Stimulated activated CD8-positive, alpha-beta memory T cell treated with anti-CD3 and anti-CD28 coated beads, Interleukin-2, amount 100 ng/mL, for 1 hour (primary cell): ENCODE results near the gene CUBN.
"Not testable (repeated sequence)": the region's sequence is repeated elsewhere in the genome, so short reads cannot be mapped to it uniquely, and the experiment has no call there.

ENCODE experiments used
- DNase-seq, 2 donors: peaks; one replicate each; pipeline ENCODE4 v3.0.0-alpha.2; 2020; ENCODE audit warnings: low read depth in 2 of 2

Gene CUBN

DNA sequence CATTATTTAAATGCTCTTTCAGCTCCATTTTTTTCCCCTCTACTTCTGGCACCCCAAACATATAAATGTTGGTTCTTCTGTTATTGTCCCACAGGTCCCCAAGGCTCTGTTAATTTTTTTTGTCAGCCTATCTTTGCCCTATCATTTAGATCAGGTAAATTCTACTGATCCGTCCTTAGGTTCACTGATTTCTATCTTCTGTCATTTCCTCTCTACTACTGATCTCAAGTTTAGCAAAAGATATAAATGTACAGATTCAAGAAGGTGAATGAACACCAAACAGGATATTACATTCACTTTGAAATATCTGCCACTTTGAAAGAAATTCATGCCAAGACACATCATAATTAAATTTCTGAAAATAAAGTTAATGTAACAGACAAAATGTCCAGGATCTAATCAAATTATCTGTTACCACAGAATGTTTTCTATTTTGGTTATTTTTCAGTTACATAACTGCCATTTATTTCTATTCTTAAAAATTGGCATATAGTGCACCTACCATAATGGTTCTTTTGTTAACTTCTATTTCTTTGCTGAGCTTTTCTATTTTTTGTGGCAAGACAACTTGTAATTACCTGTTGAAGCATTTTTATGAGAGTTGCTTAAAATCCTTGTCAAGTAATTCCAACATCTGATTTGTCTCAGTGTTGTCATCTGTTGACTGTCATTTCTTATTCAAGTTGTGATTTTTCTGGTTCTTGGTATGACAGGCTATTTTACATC lies 12.1 kb upstream of the CUBN start:
- no peak for DNase-seq

DNA sequence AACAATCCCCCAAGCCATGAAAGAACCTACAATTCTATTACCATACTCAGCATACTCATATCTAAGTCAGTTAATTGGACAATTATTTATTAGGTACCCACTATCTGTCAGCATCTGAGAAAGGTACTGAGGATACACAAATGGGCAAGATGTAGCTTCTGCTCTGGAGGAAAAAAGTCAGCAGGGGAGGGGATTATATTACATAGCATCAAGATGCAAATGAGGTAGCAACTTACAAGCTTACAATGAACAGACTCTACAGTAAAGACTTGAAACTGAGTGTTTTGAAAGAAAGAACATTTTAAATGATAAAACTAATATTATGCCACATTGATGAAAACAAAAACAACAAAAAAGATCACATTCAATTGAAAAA lies 10.8 kb upstream of the CUBN start:
- no peak for DNase-seq

DNA sequence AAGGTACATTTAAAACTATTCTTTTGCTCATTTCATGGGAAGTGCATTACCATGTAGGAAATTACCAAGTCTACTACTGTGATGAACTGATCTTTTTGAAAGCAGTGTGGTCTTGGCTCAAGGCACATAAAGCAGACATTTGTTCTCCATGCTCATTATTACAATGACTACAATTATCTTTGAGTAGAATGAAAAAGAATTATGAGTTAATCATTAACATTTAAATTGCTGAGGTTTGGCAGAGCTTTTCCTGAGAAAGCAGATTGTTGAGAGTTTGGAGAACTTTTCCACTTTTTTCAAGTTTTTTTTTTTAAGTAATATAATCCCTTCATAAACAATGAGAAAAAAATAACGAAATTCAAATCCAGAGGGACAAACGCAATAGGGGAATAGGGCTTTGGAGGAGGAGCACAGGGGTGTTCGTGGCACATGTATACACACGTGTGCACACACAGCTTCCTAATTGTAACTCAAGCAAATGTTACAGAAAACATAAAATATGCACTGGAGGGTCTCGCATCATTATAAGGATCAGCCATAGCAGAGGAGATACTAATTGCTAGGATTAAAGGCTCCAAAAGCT lies 8.9 kb upstream of the CUBN start:
- no peak for DNase-seq

- no peak for DNase-seq
Measured at GRCh38 chr10:17134737-17135260, 5.2 kb upstream of the CUBN start.

GRCh38 chr10:17134282-17134681 lies 4.7 kb upstream of the CUBN start:
- no peak for DNase-seq

DNA sequence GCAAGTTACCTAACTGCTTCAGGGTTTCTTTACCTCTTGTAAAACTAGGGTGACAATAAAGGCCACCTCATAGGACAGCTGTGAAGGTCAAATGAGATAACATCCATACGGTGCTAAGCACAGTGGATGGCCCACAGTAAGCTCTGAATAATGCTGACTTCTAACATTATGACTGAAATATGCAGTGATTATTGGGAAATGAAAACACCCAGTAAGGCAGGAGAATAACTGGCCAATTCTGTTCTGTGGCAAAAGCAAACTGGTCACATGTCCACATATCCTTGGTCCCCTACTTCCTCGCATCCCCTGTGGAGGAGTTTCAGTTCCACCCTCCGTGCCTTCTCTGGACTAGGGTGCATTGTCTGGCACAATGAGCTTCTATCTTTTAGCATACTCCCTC lies 1.4 kb downstream of the CUBN start:
- DNase-seq = no peak

- DNase-seq = no peak
Measured at GRCh38 chr10:17126327-17126726, 3.3 kb downstream of the CUBN start.

- DNase-seq = no peak
Measured at GRCh38 chr10:17125206-17125893, 4.3 kb downstream of the CUBN start.

DNA sequence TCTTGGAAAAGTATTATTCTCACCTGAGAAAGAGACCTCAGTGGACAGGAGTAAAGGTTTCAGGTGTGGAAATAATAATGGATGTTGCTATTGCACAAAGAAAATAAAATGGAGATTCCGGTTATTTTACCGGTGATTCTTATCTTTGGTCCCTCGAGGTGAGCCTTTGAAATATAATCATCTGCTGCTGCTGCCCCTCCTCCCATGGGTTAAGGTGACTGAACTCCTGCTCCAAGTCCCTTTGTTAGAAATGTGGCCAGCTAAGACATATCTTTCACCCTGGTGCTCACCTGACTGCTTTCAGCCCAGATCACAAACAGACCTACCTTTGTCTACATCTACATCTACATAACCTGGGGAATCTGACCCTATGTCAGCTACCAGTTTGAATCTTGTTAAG lies 5.7 kb downstream of the CUBN start:
- DNase-seq = no peak

GRCh38 chr10:17122726-17123661 lies 6.6 kb downstream of the CUBN start:
- DNase-seq = no peak

- DNase-seq = no peak
Measured at GRCh38 chr10:17122052-17122451, 7.6 kb downstream of the CUBN start.

GRCh38 chr10:17120694-17121093 lies 8.9 kb downstream of the CUBN start:
- DNase-seq = no peak

GRCh38 chr10:17119845-17120244 lies 9.8 kb downstream of the CUBN start:
- no peak for DNase-seq

DNA sequence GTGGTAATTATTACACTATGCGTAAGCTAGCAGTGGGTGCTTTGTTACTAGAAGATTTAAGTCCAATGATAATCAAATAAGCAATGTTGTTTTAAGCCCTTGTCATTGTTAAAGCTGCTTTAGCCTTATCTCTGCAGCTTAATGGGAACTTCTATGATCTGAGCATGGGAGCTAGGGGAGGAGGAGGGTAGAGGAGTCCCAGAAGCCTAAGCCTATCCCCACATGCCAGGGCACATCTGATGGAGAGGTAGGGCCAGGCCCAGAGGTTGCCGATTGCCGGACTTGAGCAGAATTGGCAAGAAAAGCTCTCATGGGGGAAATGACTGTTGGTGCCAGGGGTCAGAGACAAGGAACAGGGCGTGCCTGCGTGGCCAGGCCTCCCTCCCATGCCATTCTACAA lies 13.4 kb downstream of the CUBN start:
- DNase-seq = no peak

DNA sequence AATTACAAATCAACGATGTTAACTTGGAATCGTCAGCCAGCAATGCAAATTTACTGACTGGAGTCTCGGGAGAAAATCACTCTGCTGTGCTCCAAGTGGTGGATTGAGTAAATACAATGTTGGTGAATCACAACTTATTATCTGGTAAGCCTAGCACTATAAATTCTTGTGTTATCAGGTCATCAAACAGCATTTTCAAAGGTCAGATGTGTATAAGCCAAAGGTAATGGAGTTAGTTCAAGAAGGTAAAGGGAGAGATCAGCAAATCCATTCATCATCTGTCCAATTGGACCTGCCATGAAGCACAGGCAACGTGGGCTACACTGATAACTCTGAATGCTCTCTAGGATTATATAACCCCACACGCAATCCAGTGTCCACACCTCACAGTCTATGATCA lies 13.9 kb downstream of the CUBN start:
- no peak for DNase-seq

GRCh38 chr10:17114878-17115444 lies 14.7 kb downstream of the CUBN start:
- not testable (repeated sequence) for DNase-seq

- DNase-seq = no peak
Measured at GRCh38 chr10:17113889-17114540, 15.6 kb downstream of the CUBN start.

- DNase-seq = no peak
Measured at GRCh38 chr10:17113346-17113745, 16.3 kb downstream of the CUBN start.

DNA sequence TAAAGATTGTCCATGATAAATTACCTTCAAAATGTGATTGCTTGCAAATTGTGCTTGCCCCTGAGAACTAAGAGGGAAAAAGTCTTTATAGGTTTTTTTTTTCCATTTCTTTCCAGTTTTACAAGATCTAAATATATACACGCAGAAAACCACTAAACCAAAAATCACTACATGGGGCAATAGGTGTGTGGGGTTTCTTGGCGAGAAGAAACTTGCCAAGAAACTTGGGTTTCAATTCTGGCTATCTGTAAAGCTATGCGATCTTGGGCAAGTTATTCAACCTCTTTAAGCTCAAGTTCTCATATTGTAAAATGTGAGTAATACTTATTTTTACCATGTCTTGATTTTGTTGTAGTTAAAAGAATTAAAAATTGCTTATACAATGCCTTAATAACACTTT lies 17.0 kb downstream of the CUBN start:
- no peak for DNase-seq

DNA sequence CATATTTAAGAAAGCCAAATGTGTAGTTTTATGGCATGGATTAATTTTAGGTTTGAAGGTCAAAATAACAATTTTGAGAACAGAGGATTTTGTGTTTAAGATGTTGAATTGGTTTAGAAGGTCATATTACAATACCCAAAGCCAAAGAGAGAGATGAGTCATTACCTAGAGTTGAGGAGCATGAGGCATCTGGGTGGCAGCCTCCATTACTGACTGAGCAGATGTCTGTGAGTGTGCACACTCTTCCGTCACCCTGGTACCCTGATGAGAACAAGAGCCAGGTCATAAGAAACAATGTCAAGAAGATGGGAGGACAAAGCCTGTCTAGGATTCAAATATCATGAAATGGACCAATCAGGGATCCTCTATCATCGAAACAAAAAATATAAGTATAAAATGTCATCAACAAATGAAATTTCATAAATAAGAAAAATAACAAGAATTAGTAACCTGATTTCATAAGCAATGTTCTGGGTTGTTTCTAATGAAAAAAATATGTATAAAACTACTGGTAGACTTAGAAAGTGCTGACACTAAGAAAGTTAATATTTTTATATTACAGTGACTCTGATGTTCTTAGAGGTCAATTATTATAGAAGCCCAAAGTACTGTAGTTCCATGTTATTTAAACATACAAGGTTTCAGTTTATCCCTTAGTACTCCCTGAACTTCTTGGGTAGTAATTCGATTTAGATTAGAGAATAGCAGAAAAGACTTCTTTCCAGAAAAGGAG lies 20.0 kb downstream of the CUBN start:
- DNase-seq = no peak
